ENCODE measurements around the gene SLC19A1.
"Not testable (repeated sequence)": the region's sequence is repeated elsewhere in the genome, so short reads cannot be mapped to it uniquely, and the experiment has no call there.

The SLC19A1 gene

GRCh38 chr21:45572783-45573451, 30.7 kb upstream of the SLC19A1 start:
- no peak for TF ChIP-seq ZNF274 (IDR thresholded peaks at IDR 0.05; ENCODE audit: low read depth, low read length)
- no peak overlapping the region for H3K4me3 ChIP-seq (ENCODE audit: low read length)

DNA sequence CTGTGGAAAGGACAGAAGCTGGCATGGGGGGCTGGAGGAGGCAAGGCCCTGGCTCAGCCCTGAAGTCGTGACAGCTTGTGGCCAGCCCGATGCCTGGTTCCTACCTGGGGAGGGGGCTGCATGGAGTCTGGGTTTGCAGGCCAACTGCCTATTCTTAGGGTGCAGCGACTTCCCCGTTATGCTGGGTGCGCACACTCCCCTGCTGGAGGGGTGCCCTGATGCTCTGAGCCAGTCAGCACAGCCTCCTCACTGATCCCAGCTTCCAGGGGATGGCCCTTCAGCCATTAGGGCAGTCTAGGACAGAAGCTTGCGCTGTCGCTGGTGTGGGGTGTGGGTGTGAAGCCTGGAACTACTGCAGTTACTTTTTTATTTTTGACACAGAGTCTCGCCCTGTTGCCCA, 30.0 kb upstream of the SLC19A1 start:
- TF ChIP-seq ZNF274 (IDR thresholded peaks at IDR 0.05; ENCODE audit: low read depth, low read length): no peak
- no peak overlapping the region for H3K4me3 ChIP-seq (ENCODE audit: low read length)

DNA sequence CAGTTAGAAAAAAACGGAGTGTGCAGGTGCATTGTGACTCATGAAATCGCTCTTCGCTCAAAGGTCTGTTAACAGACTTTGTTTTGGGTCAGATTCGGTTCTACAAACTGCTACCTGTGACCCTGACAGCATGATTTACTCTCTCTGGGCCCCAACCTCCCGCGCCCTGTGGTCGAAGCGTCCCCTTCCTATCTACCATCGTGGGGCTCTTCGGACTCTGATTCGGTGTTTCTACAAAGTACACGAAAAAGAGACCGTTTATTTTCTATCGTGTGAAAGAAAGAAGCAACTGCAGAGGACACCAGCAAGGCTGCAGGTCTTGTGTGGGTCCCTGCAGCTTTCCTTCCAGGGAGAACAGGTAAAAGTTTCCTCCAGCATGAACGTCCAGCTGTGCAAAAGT, 29.4 kb upstream of the SLC19A1 start:
- no peak for TF ChIP-seq ZNF274 (IDR thresholded peaks at IDR 0.05; ENCODE audit: low read depth, low read length)
- no peak overlapping the region for H3K4me3 ChIP-seq (ENCODE audit: low read length)

DNA sequence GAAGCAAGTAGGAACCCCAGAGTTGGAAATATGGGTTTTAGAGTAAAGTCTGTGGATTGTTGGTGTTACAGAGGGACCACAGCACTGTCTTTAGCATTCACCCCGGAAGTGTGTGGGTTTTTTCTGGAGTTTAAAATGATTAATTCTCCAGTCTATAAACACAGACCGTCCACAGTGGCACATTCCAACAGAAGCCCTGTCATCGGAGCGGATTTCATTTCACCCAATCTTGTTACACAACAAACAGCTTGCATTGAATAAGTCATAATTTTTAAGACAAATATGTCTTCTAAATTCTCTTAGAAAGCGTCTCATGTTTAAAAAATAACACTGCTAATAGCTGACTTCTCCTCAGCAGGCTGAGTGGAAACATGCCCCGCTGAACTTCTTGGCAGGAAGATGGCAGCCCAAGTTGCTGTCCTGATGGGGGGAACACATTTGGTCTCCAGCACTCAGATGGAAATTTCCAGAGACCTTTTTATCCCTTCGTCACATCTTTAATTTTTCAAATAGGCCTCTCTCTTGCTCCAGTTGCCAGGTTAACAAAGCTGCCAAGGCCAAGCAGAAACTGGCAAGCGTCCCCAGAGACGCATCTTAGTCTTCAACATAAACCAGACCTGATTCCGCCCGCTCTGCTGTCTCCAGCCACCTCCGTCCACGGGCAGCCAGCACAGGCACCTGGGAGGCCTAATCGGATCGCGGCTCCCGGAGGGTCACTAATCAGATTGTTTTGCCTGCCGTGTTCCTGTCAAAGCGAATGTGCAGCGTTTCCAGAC, 28.8 kb upstream of the SLC19A1 start:
- no peak for TF ChIP-seq ZNF274 (IDR thresholded peaks at IDR 0.05; ENCODE audit: low read depth, low read length)
- H3K4me3 ChIP-seq (ENCODE audit: low read length): no peak overlapping the region

- H3K4me3 ChIP-seq (ENCODE audit: low read length): no peak overlapping the region
- no peak for TF ChIP-seq ZNF274 (IDR thresholded peaks at IDR 0.05; ENCODE audit: low read depth, low read length)
Measured at GRCh38 chr21:45570071-45570470, 27.8 kb upstream of the SLC19A1 start.

- no peak for TF ChIP-seq ZNF274 (IDR thresholded peaks at IDR 0.05; ENCODE audit: low read depth, low read length)
- no peak overlapping the region for H3K4me3 ChIP-seq (ENCODE audit: low read length)
Measured at GRCh38 chr21:45568383-45568782, 26.1 kb upstream of the SLC19A1 start.

DNA sequence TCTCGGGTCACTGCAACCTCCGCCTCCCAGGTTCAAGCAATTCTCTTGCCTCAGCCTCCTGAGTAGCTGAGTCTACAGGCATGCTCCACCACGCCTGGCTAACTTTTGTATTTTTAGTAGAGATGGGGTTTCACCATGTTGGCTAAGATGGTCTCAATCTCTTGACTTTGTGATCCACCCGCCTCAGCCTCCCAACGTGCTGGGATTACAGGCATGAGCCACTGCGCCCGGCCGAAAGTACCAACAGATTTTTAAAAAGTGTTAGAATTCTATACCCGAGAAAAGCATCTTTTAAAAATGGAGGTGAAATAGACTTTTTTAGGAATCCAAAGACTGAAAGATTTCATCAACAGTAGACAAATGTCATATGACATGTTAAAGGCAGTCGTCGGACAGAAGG, 21.9 kb upstream of the SLC19A1 start:
- H3K4me3 ChIP-seq (ENCODE audit: low read length): not testable (repeated sequence)

DNA sequence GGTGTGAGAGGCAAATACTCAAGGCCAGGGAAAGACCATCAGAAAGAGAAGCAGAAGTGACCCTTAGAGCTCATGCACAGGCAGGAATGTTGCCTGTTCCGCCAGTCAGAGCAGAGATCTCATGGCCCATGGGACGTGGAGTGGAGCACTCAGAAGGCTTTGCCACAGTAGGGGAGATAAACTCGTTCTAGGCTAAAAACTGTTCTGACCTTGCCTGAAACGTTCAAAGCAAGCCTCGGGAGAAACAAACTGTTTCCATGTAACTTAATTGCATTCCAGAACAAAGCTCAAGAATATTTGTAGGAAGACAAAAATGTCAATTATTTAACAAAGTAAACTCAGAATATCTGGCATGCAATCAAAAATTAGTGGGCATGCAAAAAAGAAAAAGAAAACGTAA, 20.7 kb upstream of the SLC19A1 start:
- no peak for TF ChIP-seq ZNF274 (IDR thresholded peaks at IDR 0.05; ENCODE audit: low read depth, low read length)
- no peak overlapping the region for H3K4me3 ChIP-seq (ENCODE audit: low read length)

DNA sequence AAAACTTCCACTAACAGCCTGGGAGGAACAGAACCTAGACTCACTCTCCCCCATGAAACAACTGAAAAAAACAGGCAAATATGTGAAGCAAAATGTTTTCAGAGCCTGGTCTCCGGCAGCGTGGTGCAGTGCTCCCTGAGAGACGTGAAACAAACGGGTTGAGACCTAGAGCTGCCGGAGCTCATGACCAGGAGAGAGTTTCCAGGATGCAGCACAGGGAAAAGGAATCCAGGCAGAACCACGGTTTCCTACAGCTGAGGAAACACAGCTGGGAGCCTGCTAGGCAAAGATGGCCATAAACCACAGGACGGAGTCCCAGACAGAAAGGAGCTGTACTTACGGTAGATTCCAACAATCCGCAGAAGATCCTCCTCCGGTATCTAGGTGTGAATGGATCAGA, 20.2 kb upstream of the SLC19A1 start:
- no peak for TF ChIP-seq ZNF274 (IDR thresholded peaks at IDR 0.05; ENCODE audit: low read depth, low read length)

DNA sequence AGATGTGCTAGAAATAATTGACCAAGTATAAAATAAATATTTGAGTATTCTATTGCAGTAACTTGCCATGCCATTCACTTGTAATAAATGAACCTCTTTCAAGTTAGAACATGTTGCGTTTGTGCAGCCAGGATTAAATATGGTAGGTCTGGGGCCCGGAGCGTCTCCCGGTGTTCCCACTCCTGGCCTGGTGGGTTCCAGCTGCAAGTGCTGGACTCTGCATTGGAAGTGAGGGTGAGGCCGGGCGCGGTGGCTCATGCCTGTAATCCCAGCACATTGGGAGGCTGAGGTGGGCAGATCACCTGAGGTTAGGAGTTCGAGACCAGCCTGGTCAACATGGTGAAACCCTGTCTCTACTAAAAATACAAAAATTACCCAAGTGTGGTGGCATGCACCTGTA, 19.0 kb upstream of the SLC19A1 start:
- H3K4me3 ChIP-seq (ENCODE audit: low read length): not testable (repeated sequence)

More for the DNA sequence above, 20.2 kb upstream of the SLC19A1 start:
- no peak overlapping the region for H3K4me3 ChIP-seq (ENCODE audit: low read length)

DNA sequence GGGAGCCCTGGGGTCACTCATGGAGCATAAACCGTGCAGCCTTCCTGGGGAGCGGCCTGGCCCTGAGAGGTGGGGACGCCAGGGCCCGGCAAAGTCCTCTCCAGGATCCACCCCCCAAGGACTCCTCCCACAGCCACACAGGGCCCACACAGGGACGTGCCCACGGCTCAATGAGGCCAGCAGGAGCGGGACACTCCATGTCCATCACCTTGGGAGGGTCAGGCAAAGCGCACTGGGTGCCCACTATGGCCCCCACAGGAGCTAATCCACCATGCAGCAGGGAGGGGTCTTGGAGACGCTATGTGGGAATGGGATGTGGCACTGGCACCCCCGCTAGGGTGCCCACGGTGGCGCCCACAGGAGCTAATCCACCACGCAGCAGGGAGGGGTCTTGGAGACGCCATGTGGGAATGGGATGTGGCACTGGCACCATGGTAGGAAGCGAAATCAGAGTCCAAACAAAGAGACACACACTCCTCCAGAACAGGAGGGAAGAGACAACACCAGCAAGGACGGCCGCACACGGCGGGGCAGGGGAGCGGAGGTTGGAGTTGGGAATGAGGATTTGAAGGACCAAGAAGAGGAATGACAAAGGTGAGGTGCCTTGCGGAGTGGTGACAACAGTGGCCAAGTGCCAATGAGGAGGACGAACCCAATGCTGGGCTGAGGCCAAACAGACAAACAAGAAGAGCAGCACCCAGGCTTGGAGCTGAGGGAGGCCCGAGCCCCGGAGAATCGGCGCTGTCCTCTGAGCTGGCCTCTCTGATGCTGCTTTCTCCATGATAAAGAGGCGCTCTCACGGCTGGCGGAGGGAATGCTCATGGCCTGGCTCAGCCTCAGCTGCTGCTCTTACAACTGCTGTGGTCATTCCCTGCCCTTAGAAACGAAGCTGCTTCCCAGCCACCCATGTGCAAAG, 18.1 kb upstream of the SLC19A1 start:
- no peak for TF ChIP-seq ZNF274 (IDR thresholded peaks at IDR 0.05; ENCODE audit: low read depth, low read length)
- H3K4me3 ChIP-seq (ENCODE audit: low read length): no peak overlapping the region

GRCh38 chr21:45559216-45560105, 17.2 kb upstream of the SLC19A1 start:
- TF ChIP-seq ZNF274 (IDR thresholded peaks at IDR 0.05; ENCODE audit: low read depth, low read length): no peak
- no peak overlapping the region for H3K4me3 ChIP-seq (ENCODE audit: low read length)

DNA sequence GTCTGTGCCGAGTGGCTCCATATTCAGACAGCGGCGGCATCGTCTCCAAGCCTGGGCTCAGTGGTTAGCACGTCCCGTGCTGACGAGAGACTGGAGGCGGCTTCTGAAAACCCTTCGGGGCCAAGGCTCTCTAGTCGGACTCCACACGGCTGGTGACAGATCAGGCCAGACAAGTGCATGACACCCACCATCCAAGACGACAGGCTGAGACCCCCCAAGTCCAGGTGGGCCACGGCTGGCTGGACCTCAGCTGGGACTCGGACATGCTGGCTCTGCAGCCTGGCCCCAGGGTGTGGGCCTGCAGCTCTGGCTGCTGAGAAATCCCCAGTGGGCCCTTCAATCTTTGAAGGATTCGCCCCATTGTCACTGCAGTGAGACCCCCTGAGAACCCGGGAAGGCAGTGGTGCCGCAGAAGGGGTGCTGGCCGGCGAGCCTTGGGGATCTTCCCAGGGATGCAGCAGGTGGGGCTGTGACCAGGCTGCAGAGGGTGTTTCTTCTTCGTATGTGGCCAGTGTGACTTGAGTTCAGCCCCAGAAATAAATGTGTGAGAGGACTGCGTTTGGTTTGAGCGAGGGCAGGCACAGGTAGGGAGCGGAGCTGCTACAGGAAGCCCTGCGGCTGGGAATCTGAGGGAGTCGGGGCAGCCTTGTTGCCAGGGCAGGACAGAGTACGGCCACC, 15.9 kb upstream of the SLC19A1 start:
- no peak for TF ChIP-seq ZNF274 (IDR thresholded peaks at IDR 0.05; ENCODE audit: low read depth, low read length)
- H3K4me3 ChIP-seq (ENCODE audit: low read length): no peak overlapping the region

Measured in GM08714 (cell line).